Measurements from ENCODE around the gene RAB44. TPM values are rescaled to one million over a fixed set of nuclear protein-coding genes. Genes with fewer than 3 reads are reported as not detected.

RAB44 gene
- total and polyA plus RNA-seq, 2 experiments from 2014 or later: not detected

DNA sequence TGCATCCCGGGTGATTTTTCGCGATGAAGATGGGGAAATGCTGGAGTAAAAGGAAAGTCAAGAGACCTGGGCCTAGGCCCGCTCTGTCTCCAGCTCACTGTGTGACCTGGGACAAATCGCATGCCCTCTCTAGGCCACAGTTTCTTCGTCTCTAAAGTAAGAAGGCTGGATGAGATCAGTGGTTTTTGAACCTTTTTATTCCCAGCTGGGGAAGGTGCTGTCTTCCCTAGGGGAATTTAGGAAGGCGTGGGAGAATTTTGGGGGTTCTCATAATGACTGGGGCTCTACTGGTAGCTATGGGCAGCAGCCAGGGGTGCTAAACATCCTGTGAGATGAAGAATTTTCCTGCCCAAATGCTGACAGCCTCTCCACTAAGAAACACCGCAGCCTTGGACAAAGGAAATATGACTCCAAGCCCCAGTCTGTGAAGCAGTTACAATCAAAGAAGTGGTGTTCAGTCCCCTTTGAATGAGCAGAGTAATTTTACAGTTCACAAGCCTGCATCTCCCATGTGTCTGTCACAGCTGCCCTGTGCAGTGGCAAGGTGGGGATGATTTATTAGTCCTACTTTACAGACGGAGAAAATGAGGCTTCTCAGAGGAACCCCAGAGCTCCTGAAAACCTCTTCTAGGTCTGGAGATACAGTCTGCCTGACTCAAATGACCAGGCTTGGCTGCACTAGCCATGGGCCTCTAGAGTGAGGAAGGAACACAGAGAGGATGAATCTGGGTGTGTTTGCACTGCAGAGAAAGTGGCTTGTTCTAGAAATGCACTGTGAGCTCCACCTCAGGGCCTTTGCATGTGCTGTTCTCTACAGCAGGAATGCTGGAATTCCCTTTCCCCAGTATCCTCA, 57.2 kb downstream of the RAB44 start:
- no peak overlapping the region for H3K27ac ChIP-seq

DNA sequence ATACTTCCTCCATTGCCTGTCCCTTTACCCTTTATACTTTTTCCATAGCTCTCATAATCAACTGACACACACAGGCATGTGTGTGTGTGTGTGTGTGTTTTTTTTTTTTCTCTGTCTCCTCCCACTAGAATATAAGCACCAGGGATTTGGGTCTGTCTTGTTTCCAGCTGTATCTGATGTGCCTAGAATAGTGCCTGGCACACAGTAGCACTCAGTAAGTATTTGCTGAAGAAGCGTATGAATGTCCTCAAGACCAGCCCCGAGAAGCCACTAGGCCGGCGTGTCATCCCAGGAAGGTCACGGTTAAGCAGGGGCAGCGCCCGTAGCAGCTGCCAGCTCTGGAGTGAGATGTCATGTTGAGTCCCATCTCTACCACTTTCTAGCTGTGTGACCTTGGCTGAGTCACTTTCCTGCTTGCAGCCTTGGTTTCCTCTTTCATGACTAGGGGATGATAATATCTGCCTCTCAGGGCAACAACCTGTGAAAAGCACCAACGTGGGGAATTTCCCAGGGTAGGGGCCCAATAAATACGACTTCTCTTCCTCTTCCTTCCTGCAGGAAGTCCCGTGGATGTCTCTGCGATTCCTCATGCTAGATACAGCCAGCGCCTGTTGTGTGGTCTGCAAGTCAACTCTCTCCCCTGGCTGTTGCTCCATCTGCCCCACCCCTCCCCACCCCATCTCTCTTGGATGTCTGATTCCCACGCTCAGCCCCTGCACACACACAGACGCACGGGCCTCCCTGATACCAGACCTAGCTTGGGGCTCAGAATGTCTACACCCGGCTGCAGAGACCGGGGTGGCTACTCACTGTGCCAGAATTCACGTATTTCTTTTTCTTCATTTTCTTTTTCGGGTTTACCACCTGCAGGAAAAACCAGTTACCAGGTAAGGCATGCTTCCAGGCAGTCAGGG, 58.1 kb downstream of the RAB44 start:
- TF ChIP-seq EZH2 (IDR thresholded peaks at IDR 0.05; ENCODE audit: borderline replicate concordance): no peak
- TF ChIP-seq EZH2phosphoT487 (IDR thresholded peaks at IDR 0.05; ENCODE audit: low read depth, severe bottlenecking, unreplicated experiment): no peak
- TF ChIP-seq, protein P1, sequence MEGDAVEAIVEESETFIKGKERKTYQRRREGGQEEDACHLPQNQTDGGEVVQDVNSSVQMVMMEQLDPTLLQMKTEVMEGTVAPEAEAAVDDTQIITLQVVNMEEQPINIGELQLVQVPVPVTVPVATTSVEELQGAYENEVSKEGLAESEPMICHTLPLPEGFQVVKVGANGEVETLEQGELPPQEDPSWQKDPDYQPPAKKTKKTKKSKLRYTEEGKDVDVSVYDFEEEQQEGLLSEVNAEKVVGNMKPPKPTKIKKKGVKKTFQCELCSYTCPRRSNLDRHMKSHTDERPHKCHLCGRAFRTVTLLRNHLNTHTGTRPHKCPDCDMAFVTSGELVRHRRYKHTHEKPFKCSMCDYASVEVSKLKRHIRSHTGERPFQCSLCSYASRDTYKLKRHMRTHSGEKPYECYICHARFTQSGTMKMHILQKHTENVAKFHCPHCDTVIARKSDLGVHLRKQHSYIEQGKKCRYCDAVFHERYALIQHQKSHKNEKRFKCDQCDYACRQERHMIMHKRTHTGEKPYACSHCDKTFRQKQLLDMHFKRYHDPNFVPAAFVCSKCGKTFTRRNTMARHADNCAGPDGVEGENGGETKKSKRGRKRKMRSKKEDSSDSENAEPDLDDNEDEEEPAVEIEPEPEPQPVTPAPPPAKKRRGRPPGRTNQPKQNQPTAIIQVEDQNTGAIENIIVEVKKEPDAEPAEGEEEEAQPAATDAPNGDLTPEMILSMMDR (IDR thresholded peaks at IDR 0.05; ENCODE audit: poor library complexity): no peak
- Histone ChIP-seq H3K4me2 (no peak overlapping the region), H3K4me3 (no peak overlapping the region), H3K9me2 (replicated peaks; ENCODE audit: insufficient read depth) (no peaks in the 10 kb centered on the region), H3K4me1 (ENCODE audit: insufficient read depth) (no peaks in the 10 kb centered on the region), H2AFZ (no peak overlapping the region), H3K27me3 (no peaks in the 10 kb centered on the region), H3K36me3 (replicated peaks; ENCODE audit: insufficient read depth, low read depth) (no peaks in the 10 kb centered on the region), H4K20me1 (ENCODE audit: insufficient read depth, poor library complexity, severe bottlenecking) (no peaks in the 10 kb centered on the region), H3K9me3 (ENCODE audit: low read depth) (no peaks in the 10 kb centered on the region), H3K27ac (no peak overlapping the region), H3K79me2 (no peaks in the 10 kb centered on the region)
- 84% methylated on average over 19 of the region's 19 CpGs for WGBS (ENCODE audit: low lambda C conversion rate, missing lambda C conversion rate)
- DNase-seq (ENCODE audit: low spot score): no peak

More for the DNA sequence above, 57.2 kb downstream of the RAB44 start:
- TF ChIP-seq, protein P1 (IDR thresholded peaks at IDR 0.05; ENCODE audit: poor library complexity): no peak
- TF ChIP-seq EZH2 (IDR thresholded peaks at IDR 0.05; ENCODE audit: borderline replicate concordance) (no peak), EZH2phosphoT487 (IDR thresholded peaks at IDR 0.05; ENCODE audit: low read depth, severe bottlenecking, unreplicated experiment) (no peak)
- DNase-seq (ENCODE audit: low spot score): no peak
- no peaks in the 10 kb centered on the region for H3K9me3 ChIP-seq (ENCODE audit: low read depth)
- no peaks in the 10 kb centered on the region for H3K79me2 ChIP-seq
- no peaks in the 10 kb centered on the region for H3K4me1 ChIP-seq (ENCODE audit: insufficient read depth)
- H2AFZ ChIP-seq: no peak overlapping the region
- H4K20me1 ChIP-seq (ENCODE audit: insufficient read depth, poor library complexity, severe bottlenecking): no peaks in the 10 kb centered on the region
- H3K27me3 ChIP-seq: no peaks in the 10 kb centered on the region
- H3K9me2 ChIP-seq (replicated peaks; ENCODE audit: insufficient read depth): no peaks in the 10 kb centered on the region
- WGBS (ENCODE audit: low lambda C conversion rate, missing lambda C conversion rate): 83% methylated on average over 9 of the region's 9 CpGs
- H3K4me3 ChIP-seq: no peak overlapping the region
- no peak overlapping the region for H3K4me2 ChIP-seq
- H3K36me3 ChIP-seq (replicated peaks; ENCODE audit: insufficient read depth, low read depth): no peaks in the 10 kb centered on the region

DNA sequence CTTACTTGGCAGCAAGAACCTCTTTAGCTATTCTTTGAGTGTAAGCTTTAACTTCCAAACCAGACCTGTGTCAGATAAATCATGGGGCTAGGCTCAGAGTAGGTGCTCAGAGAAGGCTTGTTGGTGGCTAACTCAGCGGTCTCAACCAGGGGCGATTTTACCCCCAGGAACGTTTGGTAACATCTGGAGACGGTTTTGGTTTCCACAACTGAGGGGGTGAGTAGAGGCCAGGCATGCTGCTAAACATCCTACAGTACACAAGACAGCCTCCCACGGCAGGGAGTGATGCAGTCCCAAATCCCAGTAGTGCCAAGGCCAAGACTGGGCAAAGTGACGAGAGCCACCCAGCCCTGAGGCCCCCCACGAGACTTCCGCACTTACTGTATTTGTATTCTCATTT, 59.2 kb downstream of the RAB44 start:
- Histone ChIP-seq H3K9me2 (replicated peaks; ENCODE audit: insufficient read depth) (no peaks in the 10 kb centered on the region), H3K4me2 (no peak overlapping the region), H3K4me1 (ENCODE audit: insufficient read depth) (no peaks in the 10 kb centered on the region), H2AFZ (no peak overlapping the region), H3K27ac (no peak overlapping the region), H3K36me3 (replicated peaks; ENCODE audit: insufficient read depth, low read depth) (no peaks in the 10 kb centered on the region), H3K27me3 (no peaks in the 10 kb centered on the region), H3K79me2 (no peaks in the 10 kb centered on the region), H3K9me3 (ENCODE audit: low read depth) (no peaks in the 10 kb centered on the region), H4K20me1 (ENCODE audit: insufficient read depth, poor library complexity, severe bottlenecking) (no peaks in the 10 kb centered on the region), H3K4me3 (no peak overlapping the region)
- DNase-seq (ENCODE audit: low spot score): no peak
- 74% methylated on average over 8 of the region's 8 CpGs for whole genome bisulfite sequencing (ENCODE audit: low lambda C conversion rate, missing lambda C conversion rate)
- TF ChIP-seq, protein P1 (IDR thresholded peaks at IDR 0.05; ENCODE audit: poor library complexity): no peak
- TF ChIP-seq EZH2 (IDR thresholded peaks at IDR 0.05; ENCODE audit: borderline replicate concordance): no peak
- TF ChIP-seq EZH2phosphoT487 (IDR thresholded peaks at IDR 0.05; ENCODE audit: low read depth, severe bottlenecking, unreplicated experiment): no peak

Data from hepatocyte (in vitro differentiated cells).